GM23338 (cell line): ENCODE results near the gene RPS19. TPM values are rescaled to one million over a fixed set of nuclear protein-coding genes. Genes with fewer than 3 reads are reported as not detected.

Source experiments
- ATAC-seq: fragments of 200-7000 bp; cut with Tn5 transposase; 3 replicates; pipeline ENCODE4 v1.9.1; 2020
- DNase-seq: peaks from one replicate; pipeline ENCODE4 v3.0.0-alpha.2; 2015; ENCODE audit warnings: low spot score
- H2AFZ ChIP-seq: fragments of 200-600 bp; sonication (generic); 2 replicates; pipeline ENCODE4 v1.8.0; 2016; ENCODE audit warnings: antibody characterized with exemption, mild to moderate bottlenecking, moderate library complexity
- H3F3A ChIP-seq: fragments of 200-600 bp; sonication (generic); replicated peaks from 2 replicates; pipeline ENCODE4 v1.8.0; 2017; ENCODE audit warnings: antibody characterized with exemption, mixed run types, low read depth
- H3K27ac ChIP-seq: fragments of 200-600 bp; sonication (generic); 2 replicates; pipeline ENCODE4 v1.6.1; 2016; ENCODE audit warnings: low read depth
- H3K27me3 ChIP-seq: fragments of 200-600 bp; sonication (generic); 2 replicates; pipeline ENCODE4 v1.8.0; 2016; ENCODE audit warnings: mild to moderate bottlenecking, mixed run types, moderate library complexity; ENCODE audit not compliant: insufficient read depth
- H3K36me3 ChIP-seq: fragments of 200-600 bp; sonication (generic); 2 replicates; pipeline ENCODE4 v1.8.0; 2016; ENCODE audit warnings: mild to moderate bottlenecking; ENCODE audit not compliant: insufficient read depth
- H3K4me1 ChIP-seq: fragments of 200-600 bp; sonication (generic); 2 replicates; pipeline ENCODE4 v1.8.0; 2016; ENCODE audit warnings: mild to moderate bottlenecking, moderate library complexity; ENCODE audit not compliant: insufficient read depth
- H3K4me2 ChIP-seq: fragments of 200-600 bp; sonication (generic); 2 replicates; pipeline ENCODE4 v1.7.1; 2017; ENCODE audit warnings: mixed run types
- H3K4me3 ChIP-seq: fragments of 200-600 bp; sonication (generic); 2 replicates; pipeline ENCODE4 v1.6.1; 2016; ENCODE audit warnings: mixed run types
- H3K79me2 ChIP-seq: fragments of 200-600 bp; sonication (generic); replicated peaks from 2 replicates; pipeline ENCODE4 v1.8.0; 2017; ENCODE audit warnings: mild to moderate bottlenecking; ENCODE audit not compliant: insufficient read depth
- H3K9me2 ChIP-seq: fragments of 200-600 bp; sonication (generic); 2 replicates; pipeline ENCODE4 v1.8.0; 2017; ENCODE audit not compliant: insufficient read depth
- H4K20me1 ChIP-seq: fragments of 200-600 bp; sonication (generic); replicated peaks from 2 replicates; pipeline ENCODE4 v1.8.0; 2017; ENCODE audit warnings: mild to moderate bottlenecking; ENCODE audit not compliant: insufficient read depth
- H3K27ac Mint-ChIP-seq: 2 replicates; pipeline ENCODE4 v1.8.0; 2020; ENCODE audit warnings: inconsistent platforms, mild to moderate bottlenecking, moderate library complexity, mixed read lengths
- H3K27me3 Mint-ChIP-seq: 3 replicates; pipeline ENCODE4 v1.8.0; 2022; ENCODE audit warnings: low read depth, mild to moderate bottlenecking, moderate library complexity, mixed read lengths, inconsistent platforms; ENCODE audit not compliant: insufficient read depth, poor library complexity
- H3K36me3 Mint-ChIP-seq: 3 replicates; pipeline ENCODE4 v1.8.0; 2021; ENCODE audit warnings: low read depth, mild to moderate bottlenecking, inconsistent platforms, moderate library complexity, mixed read lengths
- H3K4me1 Mint-ChIP-seq: 3 replicates; pipeline ENCODE4 v1.8.0; 2020; ENCODE audit warnings: mild to moderate bottlenecking, inconsistent platforms, mixed read lengths
- H3K4me3 Mint-ChIP-seq: 3 replicates; pipeline ENCODE4 v1.8.0; 2021; ENCODE audit warnings: moderate library complexity, mild to moderate bottlenecking, inconsistent platforms, mixed read lengths
- H3K9me3 Mint-ChIP-seq: 3 replicates; pipeline ENCODE4 v1.8.0; 2020; ENCODE audit warnings: moderate library complexity, mild to moderate bottlenecking, inconsistent platforms, mixed read lengths
- CREB1 ChIP-seq: fragments of 250-450 bp; sonication (Bioruptor Pico); IDR thresholded peaks from 2 replicates; pipeline ENCODE4 v1.5.0; 2020; ENCODE audit warnings: low read depth, mild to moderate bottlenecking, moderate library complexity
- EZH2 ChIP-seq: fragments of 200-600 bp; sonication (generic); IDR thresholded peaks from one replicate; pipeline ENCODE4 v1.8.0; 2017; ENCODE audit warnings: antibody characterized with exemption, mild to moderate bottlenecking, low read depth; ENCODE audit not compliant: unreplicated experiment
- EZH2phosphoT487 ChIP-seq: fragments of 200-600 bp; sonication (generic); IDR thresholded peaks from one replicate; pipeline ENCODE4 v1.8.1; 2018; ENCODE audit warnings: antibody characterized with exemption; ENCODE audit not compliant: unreplicated experiment
- JUNB ChIP-seq: IDR thresholded peaks from one replicate; pipeline ENCODE4 v1.6.1; 2016; ENCODE audit warnings: antibody characterized with exemption; ENCODE audit not compliant: unreplicated experiment
- STAT1 ChIP-seq: IDR thresholded peaks from one replicate; pipeline ENCODE4 v1.6.1; 2016; ENCODE audit warnings: antibody characterized with exemption; ENCODE audit not compliant: unreplicated experiment
- ZNF331 ChIP-seq: fragments of 250-450 bp; sonication (Bioruptor Pico); IDR thresholded peaks from 2 replicates; pipeline ENCODE4 v1.5.0; 2020; ENCODE audit warnings: low read depth, mild to moderate bottlenecking, moderate library complexity
- polyA plus RNA-seq: library from polyadenylated mRNA; unstranded; fragments of >200 nt; fragmentation: Nextera tagmentation; extraction: Ambion mirVana; gene quantifications from 2 replicates; pipeline ENCODE4 v1.2.1, GENCODE V29; 2016
- total RNA-seq: library from RNA; depleted of rRNA; stranded (reverse); fragments of >200 nt; shearing (Covaris generic); gene quantifications from 2 replicates; pipeline ENCODE4 v1.2.3, GENCODE V29; 2014
- TF ChIP-seq, protein P1 (sequence below): IDR thresholded peaks from one replicate; pipeline ENCODE4 v1.6.1; 2018; ENCODE audit warnings: antibody characterized with exemption; ENCODE audit not compliant: unreplicated experiment
- TF ChIP-seq, protein P2 (sequence below), 2 experiments: fragments of 200-600 bp in 1 of 2; sonication (generic) in 1 of 2; conservative IDR thresholded peaks; 2 replicates each; pipeline versions ENCODE4 v1.5.1 to v1.6.1; 2016 to 2017; ENCODE audit warnings: antibody characterized with exemption in 2 of 2, low read depth in 2 of 2, mild to moderate bottlenecking in 2 of 2, moderate library complexity in 1 of 2

RPS19 gene
- total and polyA plus RNA-seq, 2 experiments from 2014 or later: 1,798 to 4,073 TPM

DNA sequence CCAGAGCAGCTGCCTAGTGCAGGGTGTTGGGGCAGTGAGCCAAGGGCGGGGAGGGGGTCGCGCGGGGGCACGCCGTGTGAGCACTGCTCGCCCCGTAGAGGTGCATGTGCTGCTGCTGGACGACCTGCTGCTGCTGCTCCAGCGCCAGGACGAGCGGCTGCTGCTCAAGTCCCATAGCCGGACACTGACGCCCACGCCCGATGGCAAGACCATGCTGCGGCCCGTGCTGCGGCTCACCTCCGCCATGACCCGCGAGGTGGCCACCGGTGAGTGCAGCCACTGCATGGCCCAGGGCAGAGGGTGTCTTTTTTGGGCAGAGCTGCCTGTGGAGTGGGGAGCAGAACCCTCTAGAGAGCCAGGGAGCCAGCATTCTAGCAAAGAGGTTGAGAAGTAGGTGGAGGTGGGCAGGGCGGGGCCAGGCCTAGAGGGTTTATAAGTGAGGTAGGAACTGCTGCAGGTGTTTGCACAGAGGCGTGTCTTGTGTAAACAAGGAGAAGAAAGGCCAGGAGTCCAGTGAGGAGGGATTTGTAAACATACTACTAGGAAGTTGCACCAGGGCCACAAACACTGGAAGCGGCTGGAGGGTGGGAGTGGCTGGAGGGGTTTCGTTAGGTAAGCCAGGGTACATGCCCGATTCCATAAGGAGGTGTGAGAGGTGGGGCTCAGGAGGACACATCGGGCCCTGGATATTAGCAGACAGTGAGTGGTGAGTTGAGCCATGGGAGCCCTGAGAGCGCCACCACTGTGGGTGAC, 44.2 kb downstream of the RPS19 start (continued):
- TF ChIP-seq, protein P1, sequence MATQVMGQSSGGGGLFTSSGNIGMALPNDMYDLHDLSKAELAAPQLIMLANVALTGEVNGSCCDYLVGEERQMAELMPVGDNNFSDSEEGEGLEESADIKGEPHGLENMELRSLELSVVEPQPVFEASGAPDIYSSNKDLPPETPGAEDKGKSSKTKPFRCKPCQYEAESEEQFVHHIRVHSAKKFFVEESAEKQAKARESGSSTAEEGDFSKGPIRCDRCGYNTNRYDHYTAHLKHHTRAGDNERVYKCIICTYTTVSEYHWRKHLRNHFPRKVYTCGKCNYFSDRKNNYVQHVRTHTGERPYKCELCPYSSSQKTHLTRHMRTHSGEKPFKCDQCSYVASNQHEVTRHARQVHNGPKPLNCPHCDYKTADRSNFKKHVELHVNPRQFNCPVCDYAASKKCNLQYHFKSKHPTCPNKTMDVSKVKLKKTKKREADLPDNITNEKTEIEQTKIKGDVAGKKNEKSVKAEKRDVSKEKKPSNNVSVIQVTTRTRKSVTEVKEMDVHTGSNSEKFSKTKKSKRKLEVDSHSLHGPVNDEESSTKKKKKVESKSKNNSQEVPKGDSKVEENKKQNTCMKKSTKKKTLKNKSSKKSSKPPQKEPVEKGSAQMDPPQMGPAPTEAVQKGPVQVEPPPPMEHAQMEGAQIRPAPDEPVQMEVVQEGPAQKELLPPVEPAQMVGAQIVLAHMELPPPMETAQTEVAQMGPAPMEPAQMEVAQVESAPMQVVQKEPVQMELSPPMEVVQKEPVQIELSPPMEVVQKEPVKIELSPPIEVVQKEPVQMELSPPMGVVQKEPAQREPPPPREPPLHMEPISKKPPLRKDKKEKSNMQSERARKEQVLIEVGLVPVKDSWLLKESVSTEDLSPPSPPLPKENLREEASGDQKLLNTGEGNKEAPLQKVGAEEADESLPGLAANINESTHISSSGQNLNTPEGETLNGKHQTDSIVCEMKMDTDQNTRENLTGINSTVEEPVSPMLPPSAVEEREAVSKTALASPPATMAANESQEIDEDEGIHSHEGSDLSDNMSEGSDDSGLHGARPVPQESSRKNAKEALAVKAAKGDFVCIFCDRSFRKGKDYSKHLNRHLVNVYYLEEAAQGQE: no peak
- TF ChIP-seq STAT1 (no peak), ZNF331 (CRISPR knock-in tag) (no peak), JUNB (no peak), EZH2phosphoT487 (no peak), EZH2 (no peak)
- TF ChIP-seq, protein P2, sequence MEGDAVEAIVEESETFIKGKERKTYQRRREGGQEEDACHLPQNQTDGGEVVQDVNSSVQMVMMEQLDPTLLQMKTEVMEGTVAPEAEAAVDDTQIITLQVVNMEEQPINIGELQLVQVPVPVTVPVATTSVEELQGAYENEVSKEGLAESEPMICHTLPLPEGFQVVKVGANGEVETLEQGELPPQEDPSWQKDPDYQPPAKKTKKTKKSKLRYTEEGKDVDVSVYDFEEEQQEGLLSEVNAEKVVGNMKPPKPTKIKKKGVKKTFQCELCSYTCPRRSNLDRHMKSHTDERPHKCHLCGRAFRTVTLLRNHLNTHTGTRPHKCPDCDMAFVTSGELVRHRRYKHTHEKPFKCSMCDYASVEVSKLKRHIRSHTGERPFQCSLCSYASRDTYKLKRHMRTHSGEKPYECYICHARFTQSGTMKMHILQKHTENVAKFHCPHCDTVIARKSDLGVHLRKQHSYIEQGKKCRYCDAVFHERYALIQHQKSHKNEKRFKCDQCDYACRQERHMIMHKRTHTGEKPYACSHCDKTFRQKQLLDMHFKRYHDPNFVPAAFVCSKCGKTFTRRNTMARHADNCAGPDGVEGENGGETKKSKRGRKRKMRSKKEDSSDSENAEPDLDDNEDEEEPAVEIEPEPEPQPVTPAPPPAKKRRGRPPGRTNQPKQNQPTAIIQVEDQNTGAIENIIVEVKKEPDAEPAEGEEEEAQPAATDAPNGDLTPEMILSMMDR (conservative IDR thresholded peaks at IDR 0.05; ENCODE audit: low read depth in 2 of 2): no peak

DNA sequence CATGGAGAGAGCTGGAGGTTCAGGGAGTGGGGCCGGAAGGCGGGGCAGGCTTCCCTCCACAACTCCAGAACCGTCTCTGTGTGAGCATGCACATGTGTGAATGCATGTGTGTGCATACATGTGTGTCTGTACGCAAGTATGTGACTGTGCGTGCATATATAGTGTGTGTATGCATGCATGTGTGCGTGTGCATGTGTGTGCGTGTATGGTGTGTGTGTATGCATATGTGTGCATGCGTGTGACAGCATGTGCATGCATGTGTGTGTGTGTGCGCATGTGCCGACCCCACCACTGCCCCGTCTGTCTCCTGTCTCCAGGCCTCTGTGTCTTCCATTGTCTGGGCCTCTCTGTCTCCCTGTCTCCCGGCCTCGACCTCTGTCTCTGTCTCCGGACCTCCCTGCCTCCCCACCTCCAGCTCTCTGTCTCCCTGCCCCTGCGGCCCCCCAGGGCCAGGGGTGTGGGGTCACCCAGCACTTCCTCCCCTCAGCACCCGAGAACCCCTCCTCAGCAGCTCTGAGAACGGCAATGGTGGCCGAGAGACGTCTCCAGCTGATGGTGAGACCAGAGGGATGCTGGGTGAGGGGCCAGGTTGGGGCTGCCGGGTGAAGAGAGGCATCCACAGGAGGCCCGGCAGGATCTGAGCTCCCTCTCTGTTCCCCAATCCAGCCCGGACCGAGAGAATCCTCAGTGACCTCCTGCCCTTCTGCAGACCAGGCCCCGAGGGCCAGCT, 45.4 kb downstream of the RPS19 start:
- Histone ChIP-seq H3K9me2 (no peaks in the 10 kb centered on the region), H3K79me2 (no peaks in the 10 kb centered on the region), H3K4me1 (no peaks in the 10 kb centered on the region; the same call in 1 of the 2 replicates), H2AFZ (no peak overlapping the region), H3K36me3 (peaks cover 3% of the 10 kb centered on the region; the same call in 1 of the 2 replicates), H3K4me3 (no peak overlapping the region), H3K4me2 (no peak overlapping the region), H4K20me1 (no peaks in the 10 kb centered on the region; the same call in 1 of the 2 replicates), H3K27ac (no peak overlapping the region), H3K27me3 (peaks cover 18% of the 10 kb centered on the region), H3F3A (no peaks in the 10 kb centered on the region)
- Mint-ChIP-seq H3K4me1 (peaks cover 12% of the 10 kb centered on the region), H3K36me3 (peaks cover 44% of the 10 kb centered on the region), H3K27ac (no peak overlapping the region), H3K27me3 (peaks cover 19% of the 10 kb centered on the region), H3K4me3 (no peak overlapping the region; the same call in 2 of the 3 replicates), H3K9me3 (no peaks in the 10 kb centered on the region; the same call in 2 of the 3 replicates)
- DNase-seq: no peak
- ATAC-seq: no peak
- no peak for TF ChIP-seq ZNF331 (CRISPR knock-in tag)
- TF ChIP-seq, protein P1: no peak
- no peak for TF ChIP-seq CREB1 (CRISPR knock-in tag)
